ENCODE results near the gene SRPRB.

SRPRB gene

GRCh38 chr3:133865136-133865855, 59.7 kb downstream of the SRPRB start:
- no peak for DNase-seq (ENCODE audit: low read depth, low spot score)

DNA sequence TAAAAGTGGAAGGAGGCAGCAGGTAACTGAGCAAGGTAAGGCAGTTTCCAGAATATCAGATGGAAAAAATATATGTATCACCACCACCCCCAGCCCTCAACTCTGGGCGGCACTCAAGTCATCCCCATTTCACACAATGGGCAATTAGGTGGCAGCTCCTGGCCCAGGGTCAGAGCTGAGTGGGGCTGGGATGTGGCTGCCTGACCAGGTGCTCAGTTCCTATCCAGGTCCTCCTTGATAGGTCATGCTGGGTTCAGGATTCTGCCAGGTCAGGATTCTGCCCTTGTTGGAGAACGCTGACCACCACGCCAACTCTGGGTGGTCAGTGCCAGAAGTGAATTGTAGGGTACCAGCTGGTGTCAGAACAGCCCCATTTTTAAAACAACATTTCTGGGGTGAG, 60.5 kb downstream of the SRPRB start:
- DNase-seq (ENCODE audit: low read depth, low spot score): no peak

- no peak for DNase-seq (ENCODE audit: low read depth, low spot score)
Observed at GRCh38 chr3:133868186-133868585, 62.6 kb downstream of the SRPRB start.

DNA sequence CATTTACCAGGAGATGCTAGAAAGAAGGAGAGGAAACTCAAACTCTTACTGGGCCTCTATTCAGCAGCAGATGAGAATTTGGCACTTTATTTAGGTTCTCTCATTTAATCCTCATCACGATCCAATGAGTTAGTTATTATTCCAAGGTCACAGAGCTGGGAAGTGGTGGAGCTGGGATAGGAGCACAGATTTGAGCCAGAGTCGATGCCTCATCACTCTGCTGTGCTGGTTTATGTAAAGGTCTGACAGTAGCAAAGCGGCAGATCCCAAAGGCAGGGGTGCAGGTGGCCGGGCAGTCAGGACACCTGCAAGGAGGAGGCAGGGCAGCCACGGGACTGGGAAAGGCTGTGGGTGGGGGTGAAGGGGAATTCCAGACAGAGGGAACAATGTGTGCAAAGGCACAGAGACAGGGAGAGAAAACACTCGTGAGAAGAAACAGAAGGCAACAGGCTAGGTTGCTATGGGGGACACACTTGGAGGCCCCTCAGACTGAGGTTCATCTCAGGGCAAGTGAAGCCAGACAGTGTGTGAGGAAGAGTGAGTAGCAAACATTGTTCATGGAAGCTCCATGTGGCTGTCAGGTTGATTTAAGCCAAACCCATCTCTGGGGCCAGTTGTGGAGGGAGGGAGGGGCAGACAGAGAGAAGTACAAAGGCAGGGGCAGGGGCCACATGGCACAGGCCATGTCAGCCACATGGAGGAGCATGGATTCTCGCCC, 63.3 kb downstream of the SRPRB start:
- no peak for DNase-seq (ENCODE audit: low read depth, low spot score)

DNA sequence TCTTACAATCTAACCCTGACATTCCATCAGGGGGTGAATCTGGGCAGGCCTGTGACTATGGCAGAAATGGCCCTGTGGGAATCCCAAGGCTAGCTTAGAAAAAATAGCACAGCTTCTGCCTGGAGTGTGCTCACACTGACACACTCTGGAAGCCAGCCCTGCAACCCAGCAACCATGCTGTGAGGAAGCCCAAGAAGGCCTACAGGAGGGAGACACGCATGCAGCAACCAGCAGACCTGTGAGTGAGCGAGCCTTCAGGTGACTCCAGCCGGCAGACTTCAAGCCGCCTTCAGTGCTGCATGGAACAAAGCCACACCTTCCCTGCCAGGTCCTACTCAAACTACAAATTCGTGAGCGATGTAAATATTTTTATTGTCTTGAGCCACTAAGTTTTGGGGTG, 64.0 kb downstream of the SRPRB start:
- DNase-seq (ENCODE audit: low read depth, low spot score): no peak

DNA sequence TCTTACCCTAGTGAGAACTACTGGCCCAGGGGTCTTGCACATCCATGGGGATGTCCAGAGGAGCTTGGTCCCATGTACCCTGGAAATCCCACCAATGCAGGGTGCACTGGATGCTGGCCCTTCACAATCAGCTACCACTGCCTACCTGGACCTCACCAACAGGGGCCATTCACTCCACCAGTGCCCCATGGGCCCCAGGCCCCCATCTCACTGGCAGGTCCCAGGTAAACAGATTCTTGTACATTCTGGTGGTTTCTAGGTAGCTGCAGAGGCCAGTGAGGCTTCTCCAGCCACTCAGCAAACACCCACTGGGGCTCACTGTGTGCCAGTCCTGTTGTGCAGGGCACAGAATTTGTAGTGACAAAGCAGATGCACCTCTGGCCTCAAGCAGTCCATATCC, 65.2 kb downstream of the SRPRB start:
- no peak for DNase-seq (ENCODE audit: low read depth, low spot score)
